ENCODE measurements around the gene OBSCN.

OBSCN gene

GRCh38 chr1:228340686-228341449, 133.0 kb downstream of the OBSCN start:
- Mint-ChIP-seq H3K4me1 (ENCODE audit: low read depth in 2 of 2) (no peaks in the 10 kb centered on the region), H3K27me3 (no peaks in the 10 kb centered on the region), H3K36me3 (ENCODE audit: insufficient read depth) (no peaks in the 10 kb centered on the region), H3K9me3 (peaks cover 0 to 2% of the 10 kb centered on the region in 2 donors), H3K27ac (no peak overlapping the region), H3K4me3 (no peak overlapping the region)
- no peak for DNase-seq
- no peak for ATAC-seq (replicated peaks)

- Mint-ChIP-seq H3K9me3 (peaks cover 0 to 2% of the 10 kb centered on the region in 2 donors), H3K4me1 (ENCODE audit: low read depth in 2 of 2) (no peaks in the 10 kb centered on the region), H3K27ac (no peak overlapping the region), H3K4me3 (no peak overlapping the region), H3K27me3 (no peaks in the 10 kb centered on the region), H3K36me3 (ENCODE audit: insufficient read depth) (no peaks in the 10 kb centered on the region)
- DNase-seq (no peak), ATAC-seq (replicated peaks) (no peak)
Observed at GRCh38 chr1:228341450-228341813, 133.6 kb downstream of the OBSCN start.

- no peak overlapping the region for H3K27ac Mint-ChIP-seq
- no peak for ATAC-seq (replicated peaks)
Observed at GRCh38 chr1:228341814-228342626, 134.2 kb downstream of the OBSCN start.

GRCh38 chr1:228342627-228343190, 134.9 kb downstream of the OBSCN start:
- Mint-ChIP-seq H3K4me1 (ENCODE audit: low read depth in 2 of 2) (no peaks in the 10 kb centered on the region), H3K27me3 (no peaks in the 10 kb centered on the region), H3K36me3 (ENCODE audit: insufficient read depth) (no peaks in the 10 kb centered on the region), H3K9me3 (peaks cover 0 to 2% of the 10 kb centered on the region in 2 donors), H3K27ac (no peak overlapping the region), H3K4me3 (no peak overlapping the region)
- DNase-seq (no peak), ATAC-seq (replicated peaks) (no peak)

More at GRCh38 chr1:228341814-228342626, 134.2 kb downstream of the OBSCN start:
- no peaks in the 10 kb centered on the region for H3K36me3 Mint-ChIP-seq (ENCODE audit: insufficient read depth)
- H3K27me3 Mint-ChIP-seq: no peaks in the 10 kb centered on the region
- no peak overlapping the region for H3K4me3 Mint-ChIP-seq
- no peak for DNase-seq
- no peaks in the 10 kb centered on the region for H3K4me1 Mint-ChIP-seq (ENCODE audit: low read depth in 2 of 2)
- peaks cover 0 to 2% of the 10 kb centered on the region in 2 donors for H3K9me3 Mint-ChIP-seq

GRCh38 chr1:228343191-228343661, 135.4 kb downstream of the OBSCN start:
- DNase-seq (no peak), ATAC-seq (replicated peaks) (no peak)
- Mint-ChIP-seq H3K4me1 (ENCODE audit: low read depth in 2 of 2) (no peaks in the 10 kb centered on the region), H3K27ac (no peak overlapping the region), H3K36me3 (ENCODE audit: insufficient read depth) (no peaks in the 10 kb centered on the region), H3K9me3 (peaks cover 0 to 2% of the 10 kb centered on the region in 2 donors), H3K4me3 (no peak overlapping the region), H3K27me3 (no peaks in the 10 kb centered on the region)

GRCh38 chr1:228344631-228345072, 136.8 kb downstream of the OBSCN start:
- Mint-ChIP-seq H3K9me3 (peaks cover 0 to 2% of the 10 kb centered on the region in 2 donors), H3K4me3 (no peak overlapping the region)

GRCh38 chr1:228345201-228345930, 137.5 kb downstream of the OBSCN start:
- peaks cover 0 to 2% of the 10 kb centered on the region in 2 donors for H3K9me3 Mint-ChIP-seq
- H3K27me3 Mint-ChIP-seq: no peaks in the 10 kb centered on the region
- H3K4me3 Mint-ChIP-seq: no peak overlapping the region
- H3K27ac Mint-ChIP-seq: no peak overlapping the region
- H3K4me1 Mint-ChIP-seq (ENCODE audit: low read depth in 2 of 2): peaks cover 0 to 3% of the 10 kb centered on the region in 2 donors
- DNase-seq (no peak), ATAC-seq (replicated peaks) (no peak)
- H3K36me3 Mint-ChIP-seq (ENCODE audit: insufficient read depth): no peaks in the 10 kb centered on the region

More at GRCh38 chr1:228344631-228345072, 136.8 kb downstream of the OBSCN start:
- Mint-ChIP-seq H3K4me1 (ENCODE audit: low read depth in 2 of 2) (no peaks in the 10 kb centered on the region), H3K27me3 (no peaks in the 10 kb centered on the region), H3K27ac (no peak overlapping the region), H3K36me3 (ENCODE audit: insufficient read depth) (no peaks in the 10 kb centered on the region)
- DNase-seq (no peak), ATAC-seq (replicated peaks) (no peak)

GRCh38 chr1:228346731-228347130, 138.9 kb downstream of the OBSCN start:
- no peak overlapping the region for H3K4me3 Mint-ChIP-seq
- no peaks in the 10 kb centered on the region for H3K27me3 Mint-ChIP-seq
- ATAC-seq (replicated peaks) (no peak), DNase-seq (no peak)
- no peak overlapping the region for H3K27ac Mint-ChIP-seq
- peaks cover 0 to 3% of the 10 kb centered on the region in 2 donors for H3K4me1 Mint-ChIP-seq (ENCODE audit: low read depth in 2 of 2)
- peaks cover 0 to 2% of the 10 kb centered on the region in 2 donors for H3K9me3 Mint-ChIP-seq
- no peaks in the 10 kb centered on the region for H3K36me3 Mint-ChIP-seq (ENCODE audit: insufficient read depth)

- DNase-seq: no peak
- Mint-ChIP-seq H3K27ac (no peak overlapping the region), H3K27me3 (no peaks in the 10 kb centered on the region), H3K36me3 (ENCODE audit: insufficient read depth) (no peaks in the 10 kb centered on the region), H3K9me3 (peaks cover 0 to 2% of the 10 kb centered on the region in 2 donors), H3K4me3 (no peak overlapping the region), H3K4me1 (ENCODE audit: low read depth in 2 of 2) (peaks cover 0 to 3% of the 10 kb centered on the region in 2 donors)
- ATAC-seq (replicated peaks): no peak
Observed at GRCh38 chr1:228347181-228347580, 139.3 kb downstream of the OBSCN start.

GRCh38 chr1:228348708-228349467, 141.0 kb downstream of the OBSCN start:
- Mint-ChIP-seq H3K9me3 (no peaks in the 10 kb centered on the region), H3K4me3 (no peak overlapping the region), H3K36me3 (ENCODE audit: insufficient read depth) (no peaks in the 10 kb centered on the region), H3K4me1 (ENCODE audit: low read depth in 2 of 2) (peaks cover 0 to 3% of the 10 kb centered on the region in 2 donors), H3K27me3 (no peaks in the 10 kb centered on the region), H3K27ac (no peak overlapping the region)
- DNase-seq (no peak), ATAC-seq (replicated peaks) (no peak)

GRCh38 chr1:228349701-228350171, 141.9 kb downstream of the OBSCN start:
- Mint-ChIP-seq H3K27me3 (no peaks in the 10 kb centered on the region), H3K36me3 (ENCODE audit: insufficient read depth) (no peaks in the 10 kb centered on the region), H3K4me3 (no peak overlapping the region), H3K4me1 (ENCODE audit: low read depth in 2 of 2) (peaks cover 0 to 3% of the 10 kb centered on the region in 2 donors), H3K27ac (no peak overlapping the region), H3K9me3 (no peaks in the 10 kb centered on the region)
- no peak for DNase-seq
- no peak for ATAC-seq (replicated peaks)

GRCh38 chr1:228350179-228350742, 142.4 kb downstream of the OBSCN start:
- H3K27ac Mint-ChIP-seq: no peak overlapping the region

More at GRCh38 chr1:228350179-228350742, 142.4 kb downstream of the OBSCN start:
- DNase-seq (no peak), ATAC-seq (replicated peaks) (no peak)
- peaks cover 0 to 3% of the 10 kb centered on the region in 2 donors for H3K4me1 Mint-ChIP-seq (ENCODE audit: low read depth in 2 of 2)
- H3K27me3 Mint-ChIP-seq: no peaks in the 10 kb centered on the region
- no peak overlapping the region for H3K4me3 Mint-ChIP-seq
- no peaks in the 10 kb centered on the region for H3K36me3 Mint-ChIP-seq (ENCODE audit: insufficient read depth)
- H3K9me3 Mint-ChIP-seq: no peaks in the 10 kb centered on the region
